Measurements from ENCODE around the gene PDE6A.
"Not testable (repeated sequence)": the region's sequence is repeated elsewhere in the genome, so short reads cannot be mapped to it uniquely, and the experiment has no call there.

The PDE6A gene

DNA sequence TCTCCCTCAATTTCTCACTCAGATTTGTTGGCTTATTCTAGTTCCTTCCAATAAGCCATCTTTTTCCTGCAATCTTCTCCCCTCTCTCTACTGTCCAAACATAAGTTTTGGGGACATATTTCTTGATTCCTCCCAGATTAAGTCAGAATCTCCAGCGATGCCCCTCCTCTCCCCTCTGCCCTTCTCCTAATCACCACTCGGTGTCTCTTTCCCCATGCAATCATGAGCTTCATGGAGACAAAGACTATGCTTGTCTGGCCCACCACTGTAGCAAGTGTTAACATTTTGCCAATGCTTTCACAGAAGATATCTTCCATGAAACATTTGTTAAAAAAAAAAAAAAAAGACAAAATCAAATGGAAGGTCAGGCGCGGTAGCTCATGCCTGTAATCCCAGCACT is 42.4 kb downstream of the PDE6A start:
- no peak for TF ChIP-seq ZNF274 (IDR thresholded peaks at IDR 0.05; ENCODE audit: low read depth, low read length)
- no peak overlapping the region for H3K4me3 ChIP-seq (ENCODE audit: low read length)

DNA sequence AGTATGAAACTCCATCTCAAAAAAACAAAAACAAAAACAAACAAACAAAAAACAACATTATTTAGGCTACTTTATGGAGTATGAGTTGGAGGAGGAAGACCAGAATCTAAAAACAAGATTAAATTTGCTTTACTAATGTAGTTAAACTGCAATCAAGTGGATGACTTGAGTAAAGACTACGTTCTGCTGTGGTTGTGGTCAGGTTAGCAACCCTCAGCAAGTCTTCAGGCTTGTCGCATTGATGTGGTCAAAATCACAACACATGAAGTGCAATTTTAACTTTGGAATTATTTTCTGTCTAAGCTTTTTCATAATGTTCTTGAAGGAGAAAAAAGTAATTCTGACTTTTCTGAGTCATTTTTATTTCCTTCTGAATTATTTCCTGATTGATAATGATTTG is 43.1 kb downstream of the PDE6A start:
- TF ChIP-seq ZNF274 (IDR thresholded peaks at IDR 0.05; ENCODE audit: low read depth, low read length) = no peak
- no peak overlapping the region for H3K4me3 ChIP-seq (ENCODE audit: low read length)

DNA sequence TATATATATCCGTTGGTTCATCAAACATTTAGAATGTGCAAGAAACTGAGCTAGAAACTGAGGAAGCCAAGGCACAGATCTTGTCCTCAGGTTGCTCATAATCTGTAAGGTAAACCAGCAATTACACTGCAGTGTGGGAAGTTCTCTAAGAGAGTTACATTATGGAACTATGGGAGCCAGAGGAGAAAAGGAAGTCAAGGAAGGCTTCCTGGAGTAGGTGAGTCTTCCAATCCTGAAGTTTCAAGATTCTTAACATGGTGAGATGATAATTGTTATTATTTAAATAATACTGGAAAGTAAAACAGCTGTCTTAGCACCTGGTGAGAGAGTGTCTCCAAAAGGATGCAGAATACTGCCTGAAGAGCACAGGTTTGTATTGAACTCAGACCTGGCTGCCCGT is 44.2 kb downstream of the PDE6A start:
- no peak for TF ChIP-seq ZNF274 (IDR thresholded peaks at IDR 0.05; ENCODE audit: low read depth, low read length)
- H3K4me3 ChIP-seq (ENCODE audit: low read length) = no peak overlapping the region

DNA sequence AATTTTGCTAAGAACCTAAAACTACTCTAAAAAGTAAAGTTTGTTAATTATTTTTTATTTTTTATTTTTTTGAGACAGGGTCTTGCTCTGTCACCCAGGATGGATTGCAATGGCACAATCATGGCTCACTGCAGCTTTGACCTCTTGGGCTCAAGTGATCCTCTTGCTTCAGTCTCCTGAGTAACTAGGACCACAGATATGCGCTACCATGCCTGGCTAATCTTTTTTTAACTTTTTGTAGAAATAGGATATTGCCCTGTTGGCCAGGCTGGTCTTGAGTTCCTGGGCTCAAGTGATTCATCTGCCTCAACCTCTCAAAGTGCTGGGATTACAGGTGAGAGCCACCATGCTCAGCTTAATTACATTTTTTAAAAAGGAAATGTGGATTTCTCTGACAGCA is 45.8 kb downstream of the PDE6A start:
- no peak for TF ChIP-seq ZNF274 (IDR thresholded peaks at IDR 0.05; ENCODE audit: low read depth, low read length)
- H3K4me3 ChIP-seq (ENCODE audit: low read length) = no peak overlapping the region

DNA sequence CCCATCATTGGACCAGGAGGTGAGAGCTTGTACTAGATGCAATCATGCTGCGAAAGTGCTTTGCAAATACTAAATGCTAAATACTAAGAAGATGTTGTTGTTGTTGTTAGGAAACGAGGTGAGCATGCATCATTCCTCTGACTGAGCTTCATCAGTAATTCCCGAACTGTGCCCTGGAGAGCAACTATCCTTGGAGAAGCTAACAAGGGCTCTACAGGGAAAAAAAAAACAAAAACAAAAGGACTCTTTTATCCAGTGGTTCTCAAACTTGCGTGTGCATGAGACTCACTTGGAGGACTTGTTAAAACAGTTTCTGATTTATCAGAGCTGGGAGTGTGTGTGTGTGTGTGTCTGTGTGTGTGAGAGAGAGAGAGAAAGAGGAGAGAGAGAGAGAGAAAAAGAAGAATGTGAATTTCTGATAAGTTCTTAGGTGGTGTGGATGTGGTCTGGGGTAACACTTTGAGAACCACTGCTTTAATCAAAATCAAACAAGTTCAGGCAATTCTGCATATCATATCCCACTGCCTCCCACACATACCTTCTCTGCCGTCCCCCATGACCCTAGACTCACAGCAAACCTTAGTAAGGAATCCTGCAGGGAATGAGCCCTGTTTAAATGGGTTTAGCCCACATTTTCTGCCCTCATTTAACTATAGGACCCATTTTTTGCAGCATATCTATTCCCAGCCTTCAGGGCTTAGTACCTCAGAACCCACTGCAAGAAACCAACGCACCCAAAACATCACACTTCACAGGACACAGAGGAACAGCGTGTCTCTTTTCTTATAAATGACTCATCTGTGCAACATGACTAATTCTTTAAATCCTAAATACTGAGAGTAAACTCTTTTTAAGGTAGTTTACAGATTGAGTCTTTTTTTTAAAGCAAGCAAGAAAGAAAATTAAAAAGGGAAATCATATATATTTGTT is 48.9 kb downstream of the PDE6A start:
- no peak for TF ChIP-seq ZNF274 (IDR thresholded peaks at IDR 0.05; ENCODE audit: low read depth, low read length)
- no peak overlapping the region for H3K4me3 ChIP-seq (ENCODE audit: low read length)

DNA sequence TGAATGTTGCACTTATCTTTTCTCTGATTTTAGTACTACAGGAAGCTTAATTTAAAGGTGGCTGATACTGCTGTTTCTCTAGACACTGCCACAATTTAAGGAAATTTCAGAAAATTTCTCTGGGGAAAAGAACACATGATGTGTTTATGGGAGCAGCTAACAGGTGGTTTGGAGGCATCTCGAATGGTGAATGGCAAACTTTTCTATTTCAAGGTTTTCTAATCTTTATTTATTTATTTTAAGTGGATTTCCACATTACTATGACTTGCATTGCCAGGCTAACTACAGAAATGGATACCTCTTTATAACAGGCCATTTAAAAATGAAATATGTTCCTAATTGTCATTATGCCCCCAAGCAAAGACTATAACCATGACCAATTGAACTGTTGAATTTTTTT is 50.4 kb downstream of the PDE6A start:
- no peak overlapping the region for H3K4me3 ChIP-seq (ENCODE audit: low read length)
- TF ChIP-seq ZNF274 (IDR thresholded peaks at IDR 0.05; ENCODE audit: low read depth, low read length) = no peak

DNA sequence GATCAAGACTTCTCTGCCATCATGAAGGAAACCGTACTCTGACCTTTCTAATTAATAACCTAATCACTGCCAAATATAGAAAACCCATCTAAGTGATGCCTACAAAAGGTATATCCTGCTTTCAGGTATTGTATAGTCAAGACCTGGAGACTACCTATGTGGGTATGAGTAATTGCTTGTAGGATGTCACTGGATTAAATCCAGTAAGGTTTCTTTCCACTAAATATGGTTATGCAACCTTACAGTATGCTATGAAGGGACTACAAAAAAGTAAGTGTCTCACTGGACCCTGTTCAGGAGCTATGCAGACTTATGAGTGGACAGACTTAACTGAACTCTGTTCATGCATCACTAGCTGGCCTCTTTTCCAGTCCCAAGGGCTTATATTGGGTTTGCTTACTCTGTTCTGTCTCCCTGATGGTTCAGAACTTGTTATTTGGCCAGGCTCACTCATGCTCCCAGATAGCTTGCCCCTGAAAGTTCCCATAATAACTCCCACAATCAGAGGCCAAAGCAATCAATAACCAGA is 51.1 kb downstream of the PDE6A start:
- no peak for TF ChIP-seq ZNF274 (IDR thresholded peaks at IDR 0.05; ENCODE audit: low read depth, low read length)
- no peak overlapping the region for H3K4me3 ChIP-seq (ENCODE audit: low read length)

DNA sequence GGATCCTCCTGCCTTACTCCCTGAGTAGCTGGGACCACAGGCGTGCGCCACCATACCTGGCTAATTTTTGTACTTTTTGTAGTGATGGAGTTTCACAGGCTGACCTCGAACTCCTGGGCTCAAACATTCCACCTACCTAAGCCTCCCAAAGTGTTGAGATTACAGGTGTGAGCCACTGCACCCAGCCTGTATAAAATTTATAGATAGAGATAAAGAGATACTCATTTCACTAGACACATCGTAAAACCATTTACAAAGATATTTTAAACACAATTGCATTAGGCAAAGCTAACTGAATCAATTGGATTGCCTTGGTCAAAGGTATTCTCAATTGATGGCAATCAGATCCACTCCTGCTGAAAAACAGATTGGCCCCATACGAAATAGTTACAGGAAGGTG is 52.0 kb downstream of the PDE6A start:
- TF ChIP-seq ZNF274 (IDR thresholded peaks at IDR 0.05; ENCODE audit: low read depth, low read length) = no peak
- no peak overlapping the region for H3K4me3 ChIP-seq (ENCODE audit: low read length)

DNA sequence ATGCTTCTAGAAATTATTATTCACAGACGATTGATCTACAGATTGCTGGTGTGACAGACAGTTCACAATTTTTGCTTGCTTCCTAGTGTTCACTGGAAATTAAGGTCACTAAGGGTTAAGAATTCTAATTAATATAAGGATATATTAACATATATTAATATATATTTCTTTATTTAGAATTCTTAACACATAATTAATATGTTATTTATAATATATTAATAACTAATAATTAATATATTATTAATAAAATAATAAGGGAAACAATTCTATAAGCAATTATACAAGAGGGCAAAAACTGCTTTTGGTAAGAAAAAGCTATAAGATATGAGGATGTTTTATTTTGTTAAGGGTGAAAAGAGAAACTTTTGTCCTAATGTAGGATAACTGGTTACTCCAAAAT is 56.3 kb downstream of the PDE6A start:
- no peak overlapping the region for H3K4me3 ChIP-seq (ENCODE audit: low read length)
- TF ChIP-seq ZNF274 (IDR thresholded peaks at IDR 0.05; ENCODE audit: low read depth, low read length) = no peak

DNA sequence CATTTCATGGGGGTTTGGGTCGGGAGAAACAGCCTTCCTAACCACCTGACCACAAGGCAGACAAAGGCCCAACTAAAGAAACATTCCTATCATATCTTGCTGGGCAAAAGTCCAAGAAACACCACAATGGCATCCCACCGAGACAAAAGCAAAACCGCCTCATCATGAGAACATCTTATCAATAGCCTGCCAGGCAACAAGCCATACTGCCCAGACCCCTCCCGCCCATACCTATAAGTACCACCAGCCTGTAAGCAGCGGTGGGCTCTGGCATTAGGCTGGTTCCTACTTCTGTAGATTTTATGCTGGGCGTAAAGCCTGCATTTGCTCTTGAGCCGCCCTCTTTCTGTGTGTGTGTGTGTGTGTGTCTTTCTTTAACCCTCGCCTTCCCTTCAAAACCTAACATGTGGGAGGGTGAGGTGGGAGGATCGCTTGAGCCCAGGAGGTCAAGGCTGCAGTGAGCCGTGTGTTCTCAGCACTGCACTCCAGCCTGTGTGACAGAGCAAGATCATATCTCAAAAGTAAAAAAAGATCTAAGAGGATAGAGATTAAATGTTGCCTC is 56.9 kb downstream of the PDE6A start:
- H3K4me3 ChIP-seq (ENCODE audit: low read length) = no peak overlapping the region
- TF ChIP-seq ZNF274 (IDR thresholded peaks at IDR 0.05; ENCODE audit: low read depth, low read length) = no peak

DNA sequence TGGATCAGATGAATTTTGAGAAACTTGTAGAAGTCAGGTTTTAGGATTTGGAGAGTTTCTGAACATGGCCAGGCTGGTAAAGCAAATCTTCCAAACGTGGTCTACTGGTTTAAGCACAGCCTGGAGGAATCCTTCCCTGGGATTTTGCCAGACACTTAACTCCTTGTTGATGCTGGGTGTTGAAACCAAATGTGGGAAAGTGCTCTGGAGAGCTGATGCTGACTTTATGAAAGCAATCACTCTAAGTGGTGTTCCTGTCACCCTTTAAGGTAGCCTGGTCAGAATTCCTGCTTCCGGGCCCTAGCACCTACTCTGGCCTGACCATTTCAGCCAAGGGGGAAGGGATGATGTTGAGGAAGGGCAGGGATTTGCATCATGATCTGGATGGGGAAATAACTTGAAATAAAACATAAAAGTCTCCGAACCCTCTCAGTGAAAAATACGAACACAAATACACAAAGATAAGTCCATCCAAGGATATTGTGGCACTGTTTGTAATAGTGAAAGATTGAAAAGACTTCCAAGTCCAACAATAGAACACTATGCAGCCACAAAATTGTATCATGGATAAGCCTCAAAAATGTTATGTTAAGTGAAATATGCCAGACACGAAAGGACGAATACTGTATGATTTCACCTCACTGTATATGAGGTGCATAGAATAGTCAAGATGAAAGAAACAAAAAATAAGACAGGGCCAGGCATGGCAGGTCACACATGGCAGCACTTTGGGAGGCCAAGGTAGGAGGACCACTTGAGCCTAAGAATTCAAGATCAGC is 57.7 kb downstream of the PDE6A start:
- no peak for TF ChIP-seq ZNF274 (IDR thresholded peaks at IDR 0.05; ENCODE audit: low read depth, low read length)
- H3K4me3 ChIP-seq (ENCODE audit: low read length) = no peak overlapping the region

DNA sequence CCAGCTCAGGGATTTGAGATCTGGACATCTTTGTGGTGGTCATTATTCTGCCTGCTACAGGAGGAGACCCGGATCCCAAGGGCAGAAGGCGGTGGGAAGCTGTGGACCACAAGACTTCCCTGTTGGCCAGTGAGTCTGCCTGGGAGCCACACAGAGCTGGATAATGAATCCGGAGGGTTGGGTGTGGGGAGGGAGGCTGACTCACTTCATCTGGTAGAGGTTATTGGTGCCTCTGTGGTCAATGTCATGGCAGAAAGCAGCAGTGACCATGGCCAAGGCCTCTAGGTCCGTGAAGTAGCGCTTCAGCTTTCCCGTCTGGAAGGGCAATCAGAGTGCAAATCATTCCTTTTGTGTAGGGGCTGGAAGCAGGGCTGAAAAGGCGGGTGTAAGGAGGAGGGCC is 58.5 kb downstream of the PDE6A start:
- no peak for TF ChIP-seq ZNF274 (IDR thresholded peaks at IDR 0.05; ENCODE audit: low read depth, low read length)

DNA sequence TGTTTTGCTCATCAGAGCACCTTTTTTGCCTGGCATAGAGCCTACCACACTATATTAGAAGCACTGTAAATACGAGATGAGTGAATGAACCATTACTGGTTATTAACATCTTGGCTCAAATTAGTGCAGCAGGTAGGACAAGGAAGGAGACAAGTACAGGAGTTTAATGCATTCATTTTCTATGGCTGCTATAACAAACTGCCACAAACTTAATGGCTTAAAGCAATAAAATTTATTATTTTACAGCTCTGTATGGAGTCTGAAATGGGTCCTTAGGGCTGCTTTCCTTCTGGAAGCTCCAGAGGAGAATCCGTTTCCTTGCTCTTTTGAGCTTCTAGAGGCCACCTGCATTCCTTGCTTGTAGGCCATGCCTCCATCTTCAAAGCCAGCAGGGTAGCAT is 59.1 kb downstream of the PDE6A start:
- TF ChIP-seq ZNF274 (IDR thresholded peaks at IDR 0.05; ENCODE audit: low read depth, low read length) = no peak
- no peak overlapping the region for H3K4me3 ChIP-seq (ENCODE audit: low read length)

More for the DNA sequence above, 58.5 kb downstream of the PDE6A start:
- H3K4me3 ChIP-seq (ENCODE audit: low read length) = no peak overlapping the region

DNA sequence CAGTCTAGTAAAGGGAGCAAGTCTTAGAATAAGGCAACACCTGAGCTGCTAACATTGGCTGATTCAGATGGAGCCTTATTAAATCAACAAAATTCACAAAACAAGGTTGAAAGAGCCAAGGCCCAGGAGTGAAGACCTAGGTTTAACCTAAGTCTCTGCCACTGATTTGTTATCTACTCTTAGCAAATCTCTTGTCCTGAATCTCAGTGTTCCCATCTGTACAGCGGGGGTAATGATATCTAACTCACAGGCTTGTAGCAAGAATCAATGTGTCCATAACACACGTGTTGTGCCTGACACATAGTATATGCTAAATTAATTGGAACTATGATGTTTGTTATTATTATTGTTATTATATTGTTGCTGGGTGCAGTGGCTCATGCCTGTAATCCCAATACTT is 61.0 kb downstream of the PDE6A start:
- TF ChIP-seq ZNF274 (IDR thresholded peaks at IDR 0.05; ENCODE audit: low read depth, low read length) = no peak
- no peak overlapping the region for H3K4me3 ChIP-seq (ENCODE audit: low read length)

DNA sequence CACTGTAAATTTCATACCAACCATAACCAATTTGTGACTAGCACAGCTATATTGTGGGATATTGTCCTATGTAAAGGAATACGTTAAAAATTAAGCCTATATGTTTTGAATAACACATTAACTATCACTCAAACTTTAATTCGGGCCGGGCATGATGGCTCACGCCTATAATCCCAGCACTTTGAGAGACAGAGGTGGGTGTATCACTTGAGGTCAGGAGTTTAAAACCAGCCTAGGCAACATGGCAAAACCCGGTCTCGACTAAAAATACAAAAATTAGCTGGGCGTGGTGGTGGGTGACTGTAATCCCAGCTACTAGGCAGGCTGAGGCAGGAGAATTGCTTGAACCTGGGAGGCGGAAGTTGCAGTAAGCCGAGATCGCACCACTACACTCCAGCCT is 62.0 kb downstream of the PDE6A start:
- H3K4me3 ChIP-seq (ENCODE audit: low read length) = not testable (repeated sequence)
